HepG2 (cell line): ENCODE results near the gene CSK. TPM values are rescaled to one million over a fixed set of nuclear protein-coding genes. Genes with fewer than 3 reads are reported as not detected.

Experiments used
- ASH2L ChIP-seq: fragments of 300-600, 200-600 bp; sonication (generic); IDR thresholded peaks from 2 replicates; pipeline ENCODE4 v1.7.0; 2017; ENCODE audit warnings: low read depth, mild to moderate bottlenecking, moderate library complexity, mixed read lengths, low read length; ENCODE audit not compliant: insufficient read length
- CAMTA2 ChIP-seq: sonication (generic); formaldehyde crosslinking; IDR thresholded peaks from 2 replicates; pipeline ENCODE4 v1.4.0; 2020; ENCODE audit warnings: mild to moderate bottlenecking, missing genetic modification reagents, borderline replicate concordance
- CREM ChIP-seq, 2 experiments: sonication (generic) in 1 of 2; formaldehyde crosslinking in 1 of 2; IDR thresholded peaks; 2 replicates each; pipeline versions ENCODE4 v1.4.0 to v1.6.1; 2016 to 2020; ENCODE audit warnings: antibody characterized with exemption in 1 of 2, mild to moderate bottlenecking in 1 of 2, missing genetic modification reagents in 1 of 2
- DMAP1 ChIP-seq: IDR thresholded peaks from 2 replicates; pipeline ENCODE4 v1.6.1; 2016
- EP300 ChIP-seq, 3 experiments: sonication (generic) in 1 of 3; formaldehyde crosslinking in 1 of 3; IDR thresholded peaks; 2 replicates each; pipeline versions ENCODE4 v1.5.1 to v1.6.1; 2011 to 2020; ENCODE audit warnings: low read depth in 2 of 3, low read length in 2 of 3, borderline replicate concordance in 1 of 3, improper control_type of control experiment in 1 of 3, mild to moderate bottlenecking in 1 of 3, missing genetic modification reagents in 1 of 3, moderate library complexity in 1 of 3
- GABPA ChIP-seq, 2 experiments: IDR thresholded peaks; 2 replicates each; pipeline ENCODE4 v1.6.1; 2011 to 2016; ENCODE audit warnings: low read depth in 2 of 2, low read length in 1 of 2, missing biosample characterization in 1 of 2, missing genetic modification characterization in 1 of 2
- GABPB1 ChIP-seq: IDR thresholded peaks from 2 replicates; pipeline ENCODE4 v1.6.1; 2016; ENCODE audit warnings: mild to moderate bottlenecking, missing genetic modification reagents, moderate library complexity, missing compliant biosample characterization
- HOXA7 ChIP-seq: sonication (generic); formaldehyde crosslinking; IDR thresholded peaks from 2 replicates; pipeline ENCODE4 v1.8.1; 2022; ENCODE audit warnings: mild to moderate bottlenecking, missing genetic modification reagents, moderate library complexity
- IRF2 ChIP-seq: IDR thresholded peaks from 2 replicates; pipeline ENCODE4 v1.6.1; 2018; ENCODE audit warnings: missing genetic modification reagents, missing compliant biosample characterization
- LBX2 ChIP-seq: sonication (generic); formaldehyde crosslinking; IDR thresholded peaks from 2 replicates; pipeline ENCODE4 v1.5.0; 2020; ENCODE audit warnings: missing genetic modification reagents, mild to moderate bottlenecking, borderline replicate concordance
- MAX ChIP-seq: IDR thresholded peaks from 2 replicates; pipeline ENCODE4 v1.6.1; 2012; ENCODE audit warnings: inconsistent platforms
- NFYC ChIP-seq: IDR thresholded peaks from 2 replicates; pipeline ENCODE4 v1.6.1; 2016; ENCODE audit warnings: missing genetic modification reagents, missing compliant biosample characterization
- SAFB2 ChIP-seq: sonication (generic); formaldehyde crosslinking; IDR thresholded peaks from 2 replicates; pipeline ENCODE4 v1.5.1; 2020; ENCODE audit warnings: missing genetic modification reagents, low read depth, mild to moderate bottlenecking, borderline replicate concordance
- SOX6 ChIP-seq, 2 experiments: fragments of 450-650 bp in 1 of 2; sonication (generic) in 1 of 2; formaldehyde crosslinking in 1 of 2; IDR thresholded peaks; 2 replicates each; pipeline versions ENCODE4 v1.4.0 to v1.6.1; 2017 to 2020; ENCODE audit warnings: antibody characterized with exemption in 1 of 2, mild to moderate bottlenecking in 1 of 2, missing genetic modification reagents in 1 of 2
- ZNF263 ChIP-seq: sonication (generic); formaldehyde crosslinking; IDR thresholded peaks from 2 replicates; pipeline ENCODE4 v1.4.0; 2020; ENCODE audit warnings: missing genetic modification reagents
- ZNF33B ChIP-seq: sonication (generic); formaldehyde crosslinking; IDR thresholded peaks from 2 replicates; pipeline ENCODE4 v1.5.1; 2020; ENCODE audit warnings: mild to moderate bottlenecking, missing genetic modification reagents
- ZNF496 ChIP-seq: sonication (generic); formaldehyde crosslinking; IDR thresholded peaks from 2 replicates; pipeline ENCODE4 v1.8.1; 2023; ENCODE audit warnings: mild to moderate bottlenecking, moderate library complexity, missing genetic modification reagents; ENCODE audit not compliant: insufficient replicate concordance
- ZNF687 ChIP-seq: sonication (generic); formaldehyde crosslinking; IDR thresholded peaks from 2 replicates; pipeline ENCODE4 v1.5.1; 2020; ENCODE audit warnings: mild to moderate bottlenecking, missing genetic modification reagents, moderate library complexity
- ZNF691 ChIP-seq: sonication (generic); formaldehyde crosslinking; IDR thresholded peaks from 2 replicates; pipeline ENCODE4 v1.4.0; 2020; ENCODE audit warnings: missing genetic modification reagents, low read depth, mild to moderate bottlenecking, borderline replicate concordance
- ZNF761 ChIP-seq: sonication (generic); formaldehyde crosslinking; conservative IDR thresholded peaks from 2 replicates; pipeline ENCODE4 v1.4.0; 2020; ENCODE audit warnings: mild to moderate bottlenecking, missing genetic modification reagents
- ZNF883 ChIP-seq: sonication (generic); formaldehyde crosslinking; IDR thresholded peaks from 2 replicates; pipeline ENCODE4 v1.5.1; 2020; ENCODE audit warnings: mild to moderate bottlenecking, missing genetic modification reagents; ENCODE audit errors: not compliant biosample characterization
- polyA plus RNA-seq, 8 experiments: library from polyadenylated mRNA; depleted of rRNA in 3 of 8; stranded (reverse) in 7 of 8; unstranded in 1 of 8; fragments of >200 nt; fragmentation: Illumina TruSeq in 4 of 8; extraction: Trizol in 4 of 8; gene quantifications; 2 replicates each; pipeline versions ENCODE4 v1.2.1 to v1.2.3, GENCODE V29; 2011 to 2016; ENCODE audit warnings: low read depth in 4 of 8, missing spikeins in 1 of 8, mixed read lengths in 1 of 8; ENCODE audit not compliant: insufficient read depth in 1 of 8
- total RNA-seq, 5 experiments: library from RNA; depleted of rRNA; stranded (reverse); fragments of >200 nt; fragmentation: Illumina TruSeq; extraction: Trizol; gene quantifications; 2 replicates each; pipeline ENCODE4 v1.2.3, GENCODE V29; 2016; ENCODE audit warnings: low read depth in 1 of 5

CSK gene
- total and polyA plus RNA-seq, 2 of the 13 experiments (the other 11 are each of a cell fraction or from before 2014, with no cell fraction given), result 12.5 to 21.3 TPM

GRCh38 chr15:74842581-74843444, 60.9 kb downstream of the CSK start, which contains the start of gene ULK3 (continued):
- TF ChIP-seq ZNF687 (CRISPR knock-in tag) (peak; percentile 94), ZNF691 (no peak), SOX6 (IDR thresholded peaks at IDR 0.05) (no peak), SOX6 (CRISPR knock-in tag; IDR thresholded peaks at IDR 0.05) (0 out of 2 replicates have a peak, but pooled peaks have one; percentile 23), SAFB2 (CRISPR knock-in tag) (0 out of 2 replicates have a peak, but pooled peaks have one; percentile 33), GABPB1 (CRISPR knock-in tag) (peak; percentile 85), HOXA7 (CRISPR knock-in tag) (no peak), ZNF33B (CRISPR knock-in tag) (no peak), ZNF263 (peak; percentile 98), EP300 (IDR thresholded peaks at IDR 0.05; ENCODE audit: low read depth in 2 of 2, low read length in 2 of 2) (no peak), EP300 (CRISPR knock-in tag; IDR thresholded peaks at IDR 0.05; ENCODE audit: borderline replicate concordance) (no peak), ASH2L (peak; percentile 71), CREM (IDR thresholded peaks at IDR 0.05) (no peak), CREM (CRISPR knock-in tag; IDR thresholded peaks at IDR 0.05) (no peak), CAMTA2 (CRISPR knock-in tag) (peak; percentile 74; the same call in 1 of the 2 replicates), GABPA (IDR thresholded peaks at IDR 0.05; ENCODE audit: low read depth, low read length) (peak; percentile 58), GABPA (CRISPR knock-in tag; IDR thresholded peaks at IDR 0.05; ENCODE audit: low read depth) (no peak), ZNF883 (CRISPR knock-in tag) (peak; percentile 11), LBX2 (CRISPR knock-in tag) (0 out of 2 replicates have a peak, but pooled peaks have one; percentile 48), DMAP1 (CRISPR knock-in tag) (peak; percentile 67), NFYC (CRISPR knock-in tag) (peak; percentile 49), ZNF496 (no peak), IRF2 (CRISPR knock-in tag) (0 out of 2 replicates have a peak, but pooled peaks have one; percentile 13), ZNF761 (peak; percentile 78; the same call in 1 of the 2 replicates), MAX (peak; percentile 88)
